ENCODE results near the gene SCGB2A2.

SCGB2A2 gene

GRCh38 chr11:62307950-62308349, 38.0 kb downstream of the SCGB2A2 start:
- no peak for DNase-seq

- DNase-seq = no peak
Measured at GRCh38 chr11:62309991-62310390, 40.0 kb downstream of the SCGB2A2 start.

DNA sequence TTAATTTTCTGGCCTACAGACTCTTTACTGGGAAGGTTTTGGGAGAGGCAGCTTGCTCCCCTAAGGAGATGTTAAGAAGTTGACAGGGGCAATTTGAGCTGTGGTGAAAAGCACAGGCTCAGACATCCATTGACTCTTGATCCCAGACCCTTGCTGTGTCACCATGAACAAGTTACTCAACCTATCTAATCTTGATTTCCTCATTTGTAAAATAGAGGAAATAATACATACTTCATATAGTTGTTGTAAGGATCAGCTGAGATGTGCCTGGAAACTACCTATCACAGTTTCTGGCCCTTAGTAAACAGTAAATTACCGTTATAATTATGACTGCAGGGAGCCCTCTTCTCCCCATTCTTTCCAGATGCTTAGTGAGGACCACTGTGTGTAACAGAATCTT, 45.5 kb downstream of the SCGB2A2 start:
- DNase-seq = no peak

DNA sequence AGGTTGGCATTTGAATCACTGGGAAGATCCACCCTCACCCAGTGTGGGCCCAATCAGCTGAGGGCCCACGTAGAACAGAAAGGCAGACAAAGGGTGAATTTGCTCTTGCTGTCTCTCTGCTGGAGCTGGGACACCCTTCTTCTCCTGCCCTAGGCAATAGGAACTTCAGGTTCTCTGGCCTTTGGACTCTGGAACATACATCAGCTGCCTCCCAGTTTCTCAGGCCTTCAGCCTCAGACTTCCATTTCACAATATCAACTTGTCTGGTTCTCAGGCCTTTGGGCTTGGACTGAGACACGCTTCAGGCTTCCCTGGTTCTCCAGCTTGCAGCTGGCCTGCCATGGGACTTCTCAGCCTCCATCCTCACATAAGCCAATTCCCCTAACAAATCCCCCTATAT, 52.6 kb downstream of the SCGB2A2 start:
- no peak for DNase-seq
